ENCODE data around the gene MKNK2. TPM values are rescaled to one million over a fixed set of nuclear protein-coding genes. Genes with fewer than 3 reads are reported as not detected.

The MKNK2 gene
- total RNA-seq, 1 experiment from 2014 or later: 271 TPM

- Histone ChIP-seq H3K4me3 (replicated peaks in 1 of 2; ENCODE audit: low read depth in 1 of 2, low read length in 2 of 2) (no peak overlapping the region), H3K36me3 (ENCODE audit: control insufficient read depth in 1 of 2, insufficient read depth in 2 of 2, low read length in 2 of 2) (no peaks in the 10 kb centered on the region), H3K27me3 (ENCODE audit: insufficient read depth, low read length) (no peaks in the 10 kb centered on the region), H3K4me1 (ENCODE audit: control insufficient read depth in 1 of 2, insufficient read depth in 2 of 2, low read length in 2 of 2) (peaks cover 34 to 52% of the 10 kb centered on the region in 2 experiments), H3K4me2 (ENCODE audit: low read length) (peak overlapping the region; percentile 8; the same call in 1 of the 2 replicates), H3K9me3 (ENCODE audit: control insufficient read depth in 1 of 2, insufficient read depth in 1 of 2, low read depth in 1 of 2, low read length in 2 of 2) (no peaks in the 10 kb centered on the region), H3K9me2 (ENCODE audit: insufficient read depth) (no peaks in the 10 kb centered on the region), H3K27ac (ENCODE audit: low read depth, low read length) (peak overlapping the region; percentile 41; the same call in 1 of the 2 replicates), H2AFZ (ENCODE audit: low read depth, low read length, poor library complexity, severe bottlenecking) (no peak overlapping the region), H4K20me1 (ENCODE audit: insufficient read depth) (no peaks in the 10 kb centered on the region), H3K79me2 (ENCODE audit: insufficient read depth, low read length) (no peaks in the 10 kb centered on the region), H3K9ac (ENCODE audit: low read length) (peak overlapping the region; percentile 33; the same call in 1 of the 2 replicates)
- ChIA-PET CTCF (no interaction called here), RAD21 (ENCODE audit: low non-redundant PET in 1 of 2, low total read pairs in 2 of 2, uncharacterized antibody in 2 of 2, unreplicated experiment in 2 of 2) (no interaction called here), POLR2A (no interaction called here)
- no peak for ATAC-seq
- TF ChIP-seq ZFX (IDR thresholded peaks at IDR 0.05): 0 out of 2 replicates have a peak, but pooled peaks have one; percentile 23
- no peak for TF ChIP-seq POLR2A (IDR thresholded peaks at IDR 0.05; ENCODE audit: borderline replicate concordance, extremely low read depth, insufficient read depth, insufficient read length)
- no peak for TF ChIP-seq SIN3A (IDR thresholded peaks at IDR 0.05; ENCODE audit: low read depth)
- no peak for TF ChIP-seq ELF1 (IDR thresholded peaks at IDR 0.05; ENCODE audit: borderline replicate concordance, low read depth)
- intact Hi-C loops (cut with micrococcal nuclease): loop anchor here (10.0 kb wide), 1 partner anchor 130 kb away; no protein-coding TSS in a partner anchor
- no TSS peak for BruUV-seq (replicated peaks)
- no peak for DNase-seq (ENCODE audit: low read depth, low spot score)
Observed at GRCh38 chr19:2064788-2065524, 13.9 kb upstream of the MKNK2 start.

GRCh38 chr19:2064395-2064787 lies 13.3 kb upstream of the MKNK2 start:
- H3K9ac ChIP-seq (ENCODE audit: low read length): peak overlapping the region; percentile 33; the same call in 1 of the 2 replicates

More at GRCh38 chr19:2064395-2064787, 13.3 kb upstream of the MKNK2 start:
- Histone ChIP-seq H3K9me3 (ENCODE audit: control insufficient read depth in 1 of 2, insufficient read depth in 1 of 2, low read depth in 1 of 2, low read length in 2 of 2) (no peaks in the 10 kb centered on the region), H3K4me3 (replicated peaks in 1 of 2; ENCODE audit: low read depth in 1 of 2, low read length in 2 of 2) (no peak overlapping the region), H3K9me2 (ENCODE audit: insufficient read depth) (no peaks in the 10 kb centered on the region), H3K36me3 (ENCODE audit: control insufficient read depth in 1 of 2, insufficient read depth in 2 of 2, low read length in 2 of 2) (no peaks in the 10 kb centered on the region), H4K20me1 (ENCODE audit: insufficient read depth) (no peaks in the 10 kb centered on the region), H3K4me2 (ENCODE audit: low read length) (peak overlapping the region; percentile 8; the same call in 1 of the 2 replicates), H3K79me2 (ENCODE audit: insufficient read depth, low read length) (no peaks in the 10 kb centered on the region), H3K4me1 (ENCODE audit: control insufficient read depth in 1 of 2, insufficient read depth in 2 of 2, low read length in 2 of 2) (peaks cover 33 to 52% of the 10 kb centered on the region in 2 experiments), H3K27me3 (ENCODE audit: insufficient read depth, low read length) (no peaks in the 10 kb centered on the region), H2AFZ (ENCODE audit: low read depth, low read length, poor library complexity, severe bottlenecking) (no peak overlapping the region), H3K27ac (ENCODE audit: low read depth, low read length) (peak overlapping the region; percentile 41; the same call in 1 of the 2 replicates)
- ChIA-PET CTCF (no interaction called here), POLR2A (no interaction called here), RAD21 (ENCODE audit: low non-redundant PET in 1 of 2, low total read pairs in 2 of 2, uncharacterized antibody in 2 of 2, unreplicated experiment in 2 of 2) (no interaction called here)
- DNase-seq (ENCODE audit: low read depth, low spot score): no peak
- no peak for ATAC-seq
- intact Hi-C loops (cut with micrococcal nuclease): loop anchor here (10.0 kb wide), 1 partner anchor 130 kb away; no protein-coding TSS in a partner anchor
- no peak for TF ChIP-seq POLR2A (IDR thresholded peaks at IDR 0.05; ENCODE audit: borderline replicate concordance, extremely low read depth, insufficient read depth, insufficient read length)
- TF ChIP-seq, protein P1, sequence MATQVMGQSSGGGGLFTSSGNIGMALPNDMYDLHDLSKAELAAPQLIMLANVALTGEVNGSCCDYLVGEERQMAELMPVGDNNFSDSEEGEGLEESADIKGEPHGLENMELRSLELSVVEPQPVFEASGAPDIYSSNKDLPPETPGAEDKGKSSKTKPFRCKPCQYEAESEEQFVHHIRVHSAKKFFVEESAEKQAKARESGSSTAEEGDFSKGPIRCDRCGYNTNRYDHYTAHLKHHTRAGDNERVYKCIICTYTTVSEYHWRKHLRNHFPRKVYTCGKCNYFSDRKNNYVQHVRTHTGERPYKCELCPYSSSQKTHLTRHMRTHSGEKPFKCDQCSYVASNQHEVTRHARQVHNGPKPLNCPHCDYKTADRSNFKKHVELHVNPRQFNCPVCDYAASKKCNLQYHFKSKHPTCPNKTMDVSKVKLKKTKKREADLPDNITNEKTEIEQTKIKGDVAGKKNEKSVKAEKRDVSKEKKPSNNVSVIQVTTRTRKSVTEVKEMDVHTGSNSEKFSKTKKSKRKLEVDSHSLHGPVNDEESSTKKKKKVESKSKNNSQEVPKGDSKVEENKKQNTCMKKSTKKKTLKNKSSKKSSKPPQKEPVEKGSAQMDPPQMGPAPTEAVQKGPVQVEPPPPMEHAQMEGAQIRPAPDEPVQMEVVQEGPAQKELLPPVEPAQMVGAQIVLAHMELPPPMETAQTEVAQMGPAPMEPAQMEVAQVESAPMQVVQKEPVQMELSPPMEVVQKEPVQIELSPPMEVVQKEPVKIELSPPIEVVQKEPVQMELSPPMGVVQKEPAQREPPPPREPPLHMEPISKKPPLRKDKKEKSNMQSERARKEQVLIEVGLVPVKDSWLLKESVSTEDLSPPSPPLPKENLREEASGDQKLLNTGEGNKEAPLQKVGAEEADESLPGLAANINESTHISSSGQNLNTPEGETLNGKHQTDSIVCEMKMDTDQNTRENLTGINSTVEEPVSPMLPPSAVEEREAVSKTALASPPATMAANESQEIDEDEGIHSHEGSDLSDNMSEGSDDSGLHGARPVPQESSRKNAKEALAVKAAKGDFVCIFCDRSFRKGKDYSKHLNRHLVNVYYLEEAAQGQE (IDR thresholded peaks at IDR 0.05; ENCODE audit: low read depth): no peak
- TF ChIP-seq POLR2AphosphoS5 (IDR thresholded peaks at IDR 0.05; ENCODE audit: low read depth, low read length): no peak
- TF ChIP-seq CEBPB (IDR thresholded peaks at IDR 0.05; ENCODE audit: low read depth): no peak
- no peak for TF ChIP-seq CBX3 (IDR thresholded peaks at IDR 0.05; ENCODE audit: low read depth)
- no peak for TF ChIP-seq ATF3 (IDR thresholded peaks at IDR 0.05)
- TF ChIP-seq SRF (IDR thresholded peaks at IDR 0.05; ENCODE audit: low read depth): no peak
- no peak for TF ChIP-seq EZH2 (IDR thresholded peaks at IDR 0.05)
- no peak for TF ChIP-seq SIN3A (IDR thresholded peaks at IDR 0.05; ENCODE audit: low read depth)
- no peak for TF ChIP-seq ELF1 (IDR thresholded peaks at IDR 0.05; ENCODE audit: borderline replicate concordance, low read depth)
- no peak for TF ChIP-seq EGR1 (IDR thresholded peaks at IDR 0.05; ENCODE audit: low read depth)
- no TSS peak for BruUV-seq (replicated peaks)
